HFFc6 (cell line): ENCODE measurements around the gene MORC3. TPM values are rescaled to one million over a fixed set of nuclear protein-coding genes. Genes with fewer than 3 reads are reported as not detected.
"Not testable (repeated sequence)": the region's sequence is repeated elsewhere in the genome, so short reads cannot be mapped to it uniquely, and the experiment has no call there.

Experiments
- DNase-seq: peaks from one replicate; pipeline ENCODE4 v3.0.0-alpha.2; 2018
- H3K27ac Mint-ChIP-seq: 2 replicates; pipeline ENCODE4 v1.8.0; 2020; ENCODE audit warnings: mild to moderate bottlenecking, mixed read lengths
- H3K27me3 Mint-ChIP-seq: 2 replicates; pipeline ENCODE4 v1.8.0; 2021; ENCODE audit warnings: mild to moderate bottlenecking, moderate library complexity, mixed read lengths; ENCODE audit not compliant: insufficient read depth
- H3K36me3 Mint-ChIP-seq: 2 replicates; pipeline ENCODE4 v1.8.0; 2021; ENCODE audit warnings: low read depth, mixed read lengths
- H3K4me1 Mint-ChIP-seq: 2 replicates; pipeline ENCODE4 v1.8.0; 2020; ENCODE audit warnings: low read depth, mixed read lengths
- H3K4me3 Mint-ChIP-seq: 2 replicates; pipeline ENCODE4 v1.8.0; 2020; ENCODE audit warnings: mild to moderate bottlenecking, moderate library complexity, mixed read lengths
- H3K9me3 Mint-ChIP-seq: 2 replicates; pipeline ENCODE4 v1.8.0; 2020; ENCODE audit warnings: mild to moderate bottlenecking, mixed read lengths
- CTCF ChIP-seq: fragments of 200-600 bp; sonication (generic); IDR thresholded peaks from 2 replicates; pipeline ENCODE4 v1.5.0; 2021; ENCODE audit warnings: antibody characterized with exemption, mild to moderate bottlenecking
- total RNA-seq, 6 experiments: library from RNA; stranded (reverse); fragmentation: NEBNext Ultra II Directional; extraction: Animal tissue kit (Norgen Biotek cat#: 25700); gene quantifications; 2 replicates in 1 of 6; 3 replicates in 5 of 6; pipeline ENCODE4 v1.2.3, GENCODE V29; 2021

Gene MORC3
- total RNA-seq, 6 experiments from 2014 or later: 15.2 to 19.4 (median 16.3) TPM

- Mint-ChIP-seq H3K36me3 (peaks cover 24% of the 10 kb centered on the region), H3K27ac (no peak overlapping the region), H3K9me3 (no peaks in the 10 kb centered on the region), H3K27me3 (peaks cover 2% of the 10 kb centered on the region; the same call in 1 of the 2 replicates), H3K4me3 (no peak overlapping the region), H3K4me1 (peaks cover 12% of the 10 kb centered on the region)
- no peak for TF ChIP-seq CTCF
- DNase-seq: no peak
These were observed 57.4 kb downstream of the MORC3 start for GRCh38 chr21:36377391-36377842.

GRCh38 chr21:36379251-36379650, 59.3 kb downstream of the MORC3 start:
- H3K36me3 Mint-ChIP-seq: peaks cover 20% of the 10 kb centered on the region
- H3K9me3 Mint-ChIP-seq: no peaks in the 10 kb centered on the region
- DNase-seq: no peak
- peaks cover 12% of the 10 kb centered on the region for H3K4me1 Mint-ChIP-seq
- peaks cover 2% of the 10 kb centered on the region; the same call in 1 of the 2 replicates for H3K27me3 Mint-ChIP-seq
- no peak overlapping the region for H3K27ac Mint-ChIP-seq
- no peak overlapping the region for H3K4me3 Mint-ChIP-seq
- no peak for TF ChIP-seq CTCF

GRCh38 chr21:36381841-36382589, 62.0 kb downstream of the MORC3 start:
- H3K27ac Mint-ChIP-seq: no peak overlapping the region
- H3K36me3 Mint-ChIP-seq: peaks cover 14% of the 10 kb centered on the region
- no peak for DNase-seq
- peaks cover 19% of the 10 kb centered on the region for H3K4me1 Mint-ChIP-seq
- peaks cover 2% of the 10 kb centered on the region; the same call in 1 of the 2 replicates for H3K27me3 Mint-ChIP-seq
- H3K9me3 Mint-ChIP-seq: no peaks in the 10 kb centered on the region
- no peak overlapping the region for H3K4me3 Mint-ChIP-seq
- TF ChIP-seq CTCF: no peak

- peaks cover 24% of the 10 kb centered on the region for H3K4me1 Mint-ChIP-seq
- not testable (repeated sequence) for H3K9me3 Mint-ChIP-seq, H3K27me3 Mint-ChIP-seq, H3K4me3 Mint-ChIP-seq, DNase-seq, H3K27ac Mint-ChIP-seq
- peaks cover 12% of the 10 kb centered on the region for H3K36me3 Mint-ChIP-seq
These were observed 62.7 kb downstream of the MORC3 start for GRCh38 chr21:36382722-36383121.

- Mint-ChIP-seq H3K4me1 (peaks cover 24% of the 10 kb centered on the region), H3K9me3 (no peaks in the 10 kb centered on the region), H3K4me3 (peak overlapping the region; percentile 45; the same call in 1 of the 2 replicates), H3K27me3 (peaks cover 2% of the 10 kb centered on the region; the same call in 1 of the 2 replicates), H3K36me3 (peaks cover 9% of the 10 kb centered on the region), H3K27ac (no peak overlapping the region)
- TF ChIP-seq CTCF: no peak
- no peak for DNase-seq
These were observed 64.9 kb downstream of the MORC3 start for GRCh38 chr21:36384885-36385232.

- peak; percentile 11 for DNase-seq
- H3K4me3 Mint-ChIP-seq: peak within 1 kb of the TSS; percentile 88
- peak within 1 kb of the TSS; percentile 62; the same call in 1 of the 2 replicates for H3K27ac Mint-ChIP-seq
- no peaks in the 10 kb centered on the region for H3K9me3 Mint-ChIP-seq
- H3K4me1 Mint-ChIP-seq: peaks cover 24% of the 10 kb centered on the region
- H3K36me3 Mint-ChIP-seq: peaks cover 9% of the 10 kb centered on the region
- no peak for TF ChIP-seq CTCF
- peaks cover 2% of the 10 kb centered on the region; the same call in 1 of the 2 replicates for H3K27me3 Mint-ChIP-seq
These were observed 65.4 kb downstream of the MORC3 start, which contains the start of gene CHAF1B for GRCh38 chr21:36385233-36386030. Gene CHAF1B (plus strand): TSS chr21:36385392. CDS start chr21:36386137, 745 bp downstream.
